K562 (cell line): ENCODE measurements around the gene ZNF213. TPM values are rescaled to one million over a fixed set of nuclear protein-coding genes. Genes with fewer than 3 reads are reported as not detected.
A peak's percentile ranks its signal among the peaks of the same experiment; 100 is the strongest.

ENCODE experiments used
- CBFB ChIP-seq: sonication (generic); formaldehyde crosslinking; IDR thresholded peaks from 2 replicates; pipeline ENCODE4 v1.4.0; 2020; ENCODE audit warnings: mild to moderate bottlenecking, missing genetic modification reagents
- CBX1 ChIP-seq: sonication (generic); IDR thresholded peaks from 2 replicates; pipeline ENCODE4 v1.6.1; 2016; ENCODE audit warnings: antibody characterized with exemption, low read depth, mild to moderate bottlenecking
- ESRRA ChIP-seq: fragments of 450-650 bp; IDR thresholded peaks from 2 replicates; pipeline ENCODE4 v1.6.1; 2014; ENCODE audit warnings: low read depth, mild to moderate bottlenecking, moderate library complexity, borderline replicate concordance
- FOXK2 ChIP-seq, 2 experiments: fragments of 450-650 bp; IDR thresholded peaks in 1 of 2; conservative IDR thresholded peaks in 1 of 2; 2 replicates each; pipeline ENCODE4 v1.6.1; 2016; ENCODE audit warnings: low read depth in 2 of 2, mild to moderate bottlenecking in 1 of 2
- HNRNPL ChIP-seq: fragments of 200-400 bp; formaldehyde crosslinking; IDR thresholded peaks from 2 replicates; pipeline ENCODE4 v1.6.1; 2017; ENCODE audit warnings: low read depth, mild to moderate bottlenecking, low read length
- KLF16 ChIP-seq: IDR thresholded peaks from 2 replicates; pipeline ENCODE4 v1.6.1; 2016; ENCODE audit warnings: antibody characterized with exemption
- NUFIP1 ChIP-seq: fragments of 450-650 bp; IDR thresholded peaks from 2 replicates; pipeline ENCODE4 v1.6.1; 2018; ENCODE audit not compliant: partially characterized antibody
- SMAD1 ChIP-seq: fragments of 150-350 bp; IDR thresholded peaks from 2 replicates; pipeline ENCODE4 v1.6.1; 2014; ENCODE audit warnings: low read length, low read depth; ENCODE audit not compliant: partially characterized antibody
- TARDBP ChIP-seq: fragments of 450-650 bp; IDR thresholded peaks from 2 replicates; pipeline ENCODE4 v1.6.1; 2016
- VEZF1 ChIP-seq: fragments of 200-800 bp; sonication (Bioruptor generic); IDR thresholded peaks from 2 replicates; pipeline ENCODE4 v1.6.1; 2017; ENCODE audit warnings: missing genetic modification characterization, missing compliant biosample characterization
- XRCC5 ChIP-seq: fragments of 200-400 bp; formaldehyde crosslinking; IDR thresholded peaks from 2 replicates; pipeline ENCODE4 v1.6.1; 2017; ENCODE audit warnings: low read depth, mild to moderate bottlenecking, low read length
- polyA plus RNA-seq, 8 experiments: library from polyadenylated mRNA; depleted of rRNA in 4 of 8; stranded (reverse) in 5 of 8; unstranded in 3 of 8; fragments of >200 nt; fragmentation: Nextera tagmentation in 2 of 8; fragmentation: Illumina TruSeq in 1 of 8; extraction: Ambion mirVana in 2 of 8; extraction: Trizol in 1 of 8; gene quantifications; 2 replicates each; pipeline versions ENCODE4 v1.2.1 to v1.2.3, GENCODE V29; 2011 to 2014; ENCODE audit warnings: inconsistent platforms in 1 of 8, missing spikeins in 1 of 8
- total RNA-seq, 7 experiments: library from RNA; depleted of rRNA in 6 of 7; stranded (reverse); fragments of >200 nt in 6 of 7; fragmentation: Illumina TruSeq in 2 of 7; extraction: Trizol in 2 of 7; gene quantifications; 2 replicates each; pipeline versions ENCODE4 v1.2.1 to v1.2.3, GENCODE V29; 2011 to 2021; ENCODE audit warnings: low replicate concordance in 1 of 7
- TF ChIP-seq, protein P1 (sequence below): fragments of 250-450 bp; sonication (Bioruptor Pico); IDR thresholded peaks from 2 replicates; pipeline ENCODE4 v1.4.0; 2020
- TF ChIP-seq, protein P2 (sequence below): fragments of 450-650 bp; formaldehyde crosslinking; IDR thresholded peaks from 2 replicates; pipeline ENCODE4 v1.4.0; 2020; ENCODE audit warnings: mild to moderate bottlenecking, moderate library complexity
- TF ChIP-seq, protein P3 (sequence below): fragments of 250-450 bp; sonication (Bioruptor Pico); IDR thresholded peaks from 2 replicates; pipeline ENCODE4 v1.8.0; 2021; ENCODE audit warnings: moderate library complexity, mild to moderate bottlenecking, inconsistent platforms
- TF ChIP-seq, protein P4 (sequence below): fragments of 250-450 bp; sonication (Bioruptor Pico); IDR thresholded peaks from 2 replicates; pipeline ENCODE4 v1.8.0; 2022; ENCODE audit warnings: inconsistent platforms, mild to moderate bottlenecking, moderate library complexity, borderline replicate concordance

ZNF213 gene
- total and polyA plus RNA-seq, 9 of the 15 experiments (the other 6 are each of a cell fraction or from before 2014, with no cell fraction given) = 0.49 to 10.0 (median 1.8) TPM

DNA sequence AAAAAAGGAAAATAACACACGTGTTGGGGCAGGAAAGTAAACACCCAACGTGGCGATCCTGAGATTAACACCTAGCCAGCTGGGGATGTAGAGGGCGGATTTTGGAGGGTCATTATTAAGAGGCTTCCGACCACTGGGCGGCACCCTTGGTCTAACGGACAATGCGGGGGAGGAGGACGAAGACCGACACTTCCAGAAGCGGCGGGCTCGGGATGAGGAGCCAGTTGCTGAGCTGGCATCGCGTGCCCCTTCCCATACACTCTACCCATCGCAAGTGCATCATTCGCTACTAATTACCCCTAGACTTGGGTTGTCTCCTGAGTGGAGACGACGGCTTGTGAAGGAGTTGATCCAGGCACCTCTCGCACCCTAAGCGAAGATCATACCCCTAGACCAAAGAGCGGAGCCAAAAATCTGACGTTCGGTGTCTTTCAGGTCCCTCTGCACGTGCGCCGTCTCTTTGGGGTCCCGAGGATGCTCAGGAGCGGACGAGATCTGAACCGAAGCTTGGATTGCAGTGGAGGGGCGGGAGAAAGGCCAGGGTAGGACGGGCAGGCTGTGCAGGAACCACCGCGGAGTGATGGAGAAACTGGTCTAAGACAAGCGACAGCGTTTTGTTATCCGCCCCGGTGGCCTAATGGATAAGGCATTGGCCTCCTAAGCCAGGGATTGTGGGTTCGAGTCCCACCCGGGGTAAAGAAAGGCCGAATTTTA is 17.6 kb downstream of the ZNF213 start (continued):
- TF ChIP-seq, protein P1, sequence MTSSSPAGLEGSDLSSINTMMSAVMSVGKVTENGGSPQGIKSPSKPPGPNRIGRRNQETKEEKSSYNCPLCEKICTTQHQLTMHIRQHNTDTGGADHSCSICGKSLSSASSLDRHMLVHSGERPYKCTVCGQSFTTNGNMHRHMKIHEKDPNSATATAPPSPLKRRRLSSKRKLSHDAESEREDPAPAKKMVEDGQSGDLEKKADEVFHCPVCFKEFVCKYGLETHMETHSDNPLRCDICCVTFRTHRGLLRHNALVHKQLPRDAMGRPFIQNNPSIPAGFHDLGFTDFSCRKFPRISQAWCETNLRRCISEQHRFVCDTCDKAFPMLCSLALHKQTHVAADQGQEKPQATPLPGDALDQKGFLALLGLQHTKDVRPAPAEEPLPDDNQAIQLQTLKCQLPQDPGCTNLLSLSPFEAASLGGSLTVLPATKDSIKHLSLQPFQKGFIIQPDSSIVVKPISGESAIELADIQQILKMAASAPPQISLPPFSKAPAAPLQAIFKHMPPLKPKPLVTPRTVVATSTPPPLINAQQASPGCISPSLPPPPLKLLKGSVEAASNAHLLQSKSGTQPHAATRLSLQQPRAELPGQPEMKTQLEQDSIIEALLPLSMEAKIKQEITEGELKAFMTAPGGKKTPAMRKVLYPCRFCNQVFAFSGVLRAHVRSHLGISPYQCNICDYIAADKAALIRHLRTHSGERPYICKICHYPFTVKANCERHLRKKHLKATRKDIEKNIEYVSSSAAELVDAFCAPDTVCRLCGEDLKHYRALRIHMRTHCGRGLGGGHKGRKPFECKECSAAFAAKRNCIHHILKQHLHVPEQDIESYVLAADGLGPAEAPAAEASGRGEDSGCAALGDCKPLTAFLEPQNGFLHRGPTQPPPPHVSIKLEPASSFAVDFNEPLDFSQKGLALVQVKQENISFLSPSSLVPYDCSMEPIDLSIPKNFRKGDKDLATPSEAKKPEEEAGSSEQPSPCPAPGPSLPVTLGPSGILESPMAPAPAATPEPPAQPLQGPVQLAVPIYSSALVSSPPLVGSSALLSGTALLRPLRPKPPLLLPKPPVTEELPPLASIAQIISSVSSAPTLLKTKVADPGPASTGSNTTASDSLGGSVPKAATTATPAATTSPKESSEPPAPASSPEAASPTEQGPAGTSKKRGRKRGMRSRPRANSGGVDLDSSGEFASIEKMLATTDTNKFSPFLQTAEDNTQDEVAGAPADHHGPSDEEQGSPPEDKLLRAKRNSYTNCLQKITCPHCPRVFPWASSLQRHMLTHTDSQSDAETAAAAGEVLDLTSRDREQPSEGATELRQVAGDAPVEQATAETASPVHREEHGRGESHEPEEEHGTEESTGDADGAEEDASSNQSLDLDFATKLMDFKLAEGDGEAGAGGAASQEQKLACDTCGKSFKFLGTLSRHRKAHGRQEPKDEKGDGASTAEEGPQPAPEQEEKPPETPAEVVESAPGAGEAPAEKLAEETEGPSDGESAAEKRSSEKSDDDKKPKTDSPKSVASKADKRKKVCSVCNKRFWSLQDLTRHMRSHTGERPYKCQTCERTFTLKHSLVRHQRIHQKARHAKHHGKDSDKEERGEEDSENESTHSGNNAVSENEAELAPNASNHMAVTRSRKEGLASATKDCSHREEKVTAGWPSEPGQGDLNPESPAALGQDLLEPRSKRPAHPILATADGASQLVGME (CRISPR knock-in tag) = 0 out of 2 replicates have a peak, but pooled peaks have one; percentile 8
- TF ChIP-seq KLF16 (peak; percentile 76), TARDBP (no peak; the same call in none of the 2 replicates), ESRRA (peak; percentile 58), NUFIP1 (peak; percentile 75), XRCC5 (peak; percentile 69; the same call in 1 of the 2 replicates), CBFB (CRISPR knock-in tag) (peak; percentile 92; the same call in 1 of the 2 replicates), CBX1 (peak; percentile 49), HNRNPL (0 out of 2 replicates have a peak, but pooled peaks have one; percentile 48), VEZF1 (CRISPR knock-in tag) (peak; percentile 60), SMAD1 (peak; percentile 20), FOXK2 (conservative IDR thresholded peaks at IDR 0.05 in 1 of 2, IDR thresholded peaks at IDR 0.05 in 1 of 2; ENCODE audit: low read depth in 2 of 2) (peak; percentile 96 to 98)
- TF ChIP-seq, protein P2, sequence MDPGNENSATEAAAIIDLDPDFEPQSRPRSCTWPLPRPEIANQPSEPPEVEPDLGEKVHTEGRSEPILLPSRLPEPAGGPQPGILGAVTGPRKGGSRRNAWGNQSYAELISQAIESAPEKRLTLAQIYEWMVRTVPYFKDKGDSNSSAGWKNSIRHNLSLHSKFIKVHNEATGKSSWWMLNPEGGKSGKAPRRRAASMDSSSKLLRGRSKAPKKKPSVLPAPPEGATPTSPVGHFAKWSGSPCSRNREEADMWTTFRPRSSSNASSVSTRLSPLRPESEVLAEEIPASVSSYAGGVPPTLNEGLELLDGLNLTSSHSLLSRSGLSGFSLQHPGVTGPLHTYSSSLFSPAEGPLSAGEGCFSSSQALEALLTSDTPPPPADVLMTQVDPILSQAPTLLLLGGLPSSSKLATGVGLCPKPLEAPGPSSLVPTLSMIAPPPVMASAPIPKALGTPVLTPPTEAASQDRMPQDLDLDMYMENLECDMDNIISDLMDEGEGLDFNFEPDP = no peak
- TF ChIP-seq, protein P3, sequence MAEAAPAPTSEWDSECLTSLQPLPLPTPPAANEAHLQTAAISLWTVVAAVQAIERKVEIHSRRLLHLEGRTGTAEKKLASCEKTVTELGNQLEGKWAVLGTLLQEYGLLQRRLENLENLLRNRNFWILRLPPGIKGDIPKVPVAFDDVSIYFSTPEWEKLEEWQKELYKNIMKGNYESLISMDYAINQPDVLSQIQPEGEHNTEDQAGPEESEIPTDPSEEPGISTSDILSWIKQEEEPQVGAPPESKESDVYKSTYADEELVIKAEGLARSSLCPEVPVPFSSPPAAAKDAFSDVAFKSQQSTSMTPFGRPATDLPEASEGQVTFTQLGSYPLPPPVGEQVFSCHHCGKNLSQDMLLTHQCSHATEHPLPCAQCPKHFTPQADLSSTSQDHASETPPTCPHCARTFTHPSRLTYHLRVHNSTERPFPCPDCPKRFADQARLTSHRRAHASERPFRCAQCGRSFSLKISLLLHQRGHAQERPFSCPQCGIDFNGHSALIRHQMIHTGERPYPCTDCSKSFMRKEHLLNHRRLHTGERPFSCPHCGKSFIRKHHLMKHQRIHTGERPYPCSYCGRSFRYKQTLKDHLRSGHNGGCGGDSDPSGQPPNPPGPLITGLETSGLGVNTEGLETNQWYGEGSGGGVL (CRISPR knock-in tag) = no peak
- TF ChIP-seq, protein P4, sequence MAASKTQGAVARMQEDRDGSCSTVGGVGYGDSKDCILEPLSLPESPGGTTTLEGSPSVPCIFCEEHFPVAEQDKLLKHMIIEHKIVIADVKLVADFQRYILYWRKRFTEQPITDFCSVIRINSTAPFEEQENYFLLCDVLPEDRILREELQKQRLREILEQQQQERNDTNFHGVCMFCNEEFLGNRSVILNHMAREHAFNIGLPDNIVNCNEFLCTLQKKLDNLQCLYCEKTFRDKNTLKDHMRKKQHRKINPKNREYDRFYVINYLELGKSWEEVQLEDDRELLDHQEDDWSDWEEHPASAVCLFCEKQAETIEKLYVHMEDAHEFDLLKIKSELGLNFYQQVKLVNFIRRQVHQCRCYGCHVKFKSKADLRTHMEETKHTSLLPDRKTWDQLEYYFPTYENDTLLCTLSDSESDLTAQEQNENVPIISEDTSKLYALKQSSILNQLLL = no peak
